IPS-15b (cell line): ENCODE results near the gene JPH2.

Experiments used
- H3K27me3 ChIP-seq: one replicate; pipeline ENCODE4 v1.6.1; 2013; ENCODE audit warnings: low read length; ENCODE audit not compliant: control insufficient read depth, insufficient read depth
- H3K36me3 ChIP-seq: one replicate; pipeline ENCODE4 v1.6.1; 2013; ENCODE audit warnings: low read length; ENCODE audit not compliant: control insufficient read depth, insufficient read depth
- H3K4me1 ChIP-seq: one replicate; pipeline ENCODE4 v1.6.1; 2013; ENCODE audit warnings: mild to moderate bottlenecking, low read length; ENCODE audit not compliant: control insufficient read depth, insufficient read depth
- H3K4me3 ChIP-seq: one replicate; pipeline ENCODE4 v1.5.1; 2013; ENCODE audit warnings: low read depth, low read length
- H3K9ac ChIP-seq: one replicate; pipeline ENCODE4 v1.6.1; 2013; ENCODE audit warnings: low read depth, mild to moderate bottlenecking, low read length
- H3K9me3 ChIP-seq: one replicate; pipeline ENCODE4 v1.6.1; 2013; ENCODE audit warnings: mild to moderate bottlenecking, low read length; ENCODE audit not compliant: control insufficient read depth, insufficient read depth

JPH2 gene

GRCh38 chr20:44067650-44068081, 119.3 kb downstream of the JPH2 start:
- Histone ChIP-seq H3K9ac (no peak overlapping the region), H3K9me3 (no peaks in the 10 kb centered on the region), H3K4me1 (no peaks in the 10 kb centered on the region)

GRCh38 chr20:44066645-44067606, 120.1 kb downstream of the JPH2 start:
- Histone ChIP-seq H3K4me3 (no peak overlapping the region), H3K4me1 (no peaks in the 10 kb centered on the region), H3K9me3 (no peaks in the 10 kb centered on the region), H3K36me3 (no peaks in the 10 kb centered on the region), H3K27me3 (no peaks in the 10 kb centered on the region), H3K9ac (no peak overlapping the region)

More at GRCh38 chr20:44067650-44068081, 119.3 kb downstream of the JPH2 start:
- Histone ChIP-seq H3K27me3 (no peaks in the 10 kb centered on the region), H3K4me3 (no peak overlapping the region), H3K36me3 (no peaks in the 10 kb centered on the region)

GRCh38 chr20:44065401-44066340, 121.3 kb downstream of the JPH2 start:
- Histone ChIP-seq H3K4me1 (no peaks in the 10 kb centered on the region), H3K9ac (no peak overlapping the region), H3K27me3 (no peaks in the 10 kb centered on the region)

GRCh38 chr20:44064501-44065400, 122.2 kb downstream of the JPH2 start:
- Histone ChIP-seq H3K4me3 (no peak overlapping the region), H3K9me3 (no peaks in the 10 kb centered on the region), H3K27me3 (no peaks in the 10 kb centered on the region), H3K9ac (no peak overlapping the region), H3K4me1 (no peaks in the 10 kb centered on the region), H3K36me3 (no peaks in the 10 kb centered on the region)

More at GRCh38 chr20:44065401-44066340, 121.3 kb downstream of the JPH2 start:
- Histone ChIP-seq H3K36me3 (no peaks in the 10 kb centered on the region), H3K9me3 (no peaks in the 10 kb centered on the region), H3K4me3 (no peak overlapping the region)
